Pulmonary artery endothelial cell (primary cell): ENCODE results near the gene SHPK. TPM values are rescaled to one million over a fixed set of nuclear protein-coding genes. Genes with fewer than 3 reads are reported as not detected.

Experiments used
- DNase-seq: peaks from one replicate; pipeline ENCODE4 v3.0.0-alpha.2; 2011; ENCODE audit warnings: low read depth, low spot score
- total RNA-seq: library from RNA; depleted of rRNA; stranded (reverse); fragments of >200 nt; gene quantifications from 2 replicates; pipeline ENCODE4 v1.2.3, GENCODE V29; 2014

SHPK gene
- total RNA-seq, 1 donor from 2014 or later: 21.8 TPM

DNA sequence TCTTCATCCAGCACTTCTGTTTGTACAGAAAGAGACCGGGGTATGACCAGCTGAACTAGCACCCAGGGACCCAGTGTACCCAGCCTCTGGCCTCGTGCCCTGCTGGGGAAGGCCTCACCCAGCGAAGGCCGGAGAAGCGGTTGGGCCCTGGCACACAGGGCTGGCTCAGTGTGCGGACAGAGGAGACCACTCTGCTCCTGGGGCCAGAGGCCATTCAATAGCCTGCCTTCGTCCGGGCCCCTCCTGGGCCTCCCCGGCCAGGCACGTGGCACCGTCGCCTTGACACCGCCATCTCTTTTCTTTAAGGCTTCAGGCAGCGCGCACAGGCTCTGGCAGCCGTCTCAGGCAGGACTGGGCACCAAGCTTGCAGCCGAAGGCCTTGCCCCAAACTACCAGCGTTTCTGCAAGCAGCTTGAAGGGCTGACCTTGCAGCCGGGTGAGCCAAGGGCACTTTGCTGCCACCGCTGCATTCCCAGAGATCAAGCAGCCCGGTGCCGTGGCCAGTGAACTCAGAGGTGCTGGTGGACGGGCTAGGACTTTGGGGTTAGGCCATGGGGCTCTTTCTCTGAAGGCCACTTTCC lies 24.4 kb upstream of the SHPK start:
- no peak for DNase-seq

- peak; percentile 24 for DNase-seq
These were observed 23.6 kb upstream of the SHPK start for GRCh38 chr17:3659541-3660111.

DNA sequence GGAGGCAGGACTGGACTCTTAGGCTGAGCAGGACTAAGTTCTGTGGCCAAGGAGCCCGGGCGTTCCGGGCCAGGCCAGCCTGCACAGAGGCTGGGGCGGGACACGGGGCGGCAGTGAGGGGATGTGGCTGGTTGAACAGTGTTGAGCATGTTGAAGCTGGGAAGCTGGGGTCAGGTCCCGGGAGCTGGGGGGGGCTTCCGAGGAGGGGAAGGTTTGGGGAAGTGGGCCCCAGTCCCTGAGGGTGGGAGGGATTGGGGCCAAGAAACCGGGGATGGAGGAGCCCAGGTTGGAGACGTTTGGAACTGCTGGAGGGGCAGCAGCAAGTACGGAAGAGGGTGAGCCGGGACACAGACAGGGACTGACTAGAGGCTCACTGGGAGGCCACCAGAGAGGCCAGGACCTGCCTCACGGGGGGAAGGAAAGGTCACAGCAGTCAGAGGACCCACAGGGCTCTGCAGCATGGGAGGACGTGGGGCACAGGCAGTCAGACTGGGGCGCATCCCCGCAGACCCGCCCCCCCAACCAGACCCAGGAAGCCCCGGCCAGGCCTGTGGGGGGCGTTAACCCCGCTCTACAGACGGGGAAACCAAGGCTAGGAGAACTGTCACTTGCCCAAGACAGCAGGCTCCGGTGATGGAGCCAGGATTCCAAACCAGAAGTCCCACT lies 22.9 kb upstream of the SHPK start:
- no peak for DNase-seq

- DNase-seq: no peak
These were observed 22.1 kb upstream of the SHPK start for GRCh38 chr17:3657874-3658783.

- DNase-seq: no peak
These were observed 21.5 kb upstream of the SHPK start for GRCh38 chr17:3657588-3657869.

DNA sequence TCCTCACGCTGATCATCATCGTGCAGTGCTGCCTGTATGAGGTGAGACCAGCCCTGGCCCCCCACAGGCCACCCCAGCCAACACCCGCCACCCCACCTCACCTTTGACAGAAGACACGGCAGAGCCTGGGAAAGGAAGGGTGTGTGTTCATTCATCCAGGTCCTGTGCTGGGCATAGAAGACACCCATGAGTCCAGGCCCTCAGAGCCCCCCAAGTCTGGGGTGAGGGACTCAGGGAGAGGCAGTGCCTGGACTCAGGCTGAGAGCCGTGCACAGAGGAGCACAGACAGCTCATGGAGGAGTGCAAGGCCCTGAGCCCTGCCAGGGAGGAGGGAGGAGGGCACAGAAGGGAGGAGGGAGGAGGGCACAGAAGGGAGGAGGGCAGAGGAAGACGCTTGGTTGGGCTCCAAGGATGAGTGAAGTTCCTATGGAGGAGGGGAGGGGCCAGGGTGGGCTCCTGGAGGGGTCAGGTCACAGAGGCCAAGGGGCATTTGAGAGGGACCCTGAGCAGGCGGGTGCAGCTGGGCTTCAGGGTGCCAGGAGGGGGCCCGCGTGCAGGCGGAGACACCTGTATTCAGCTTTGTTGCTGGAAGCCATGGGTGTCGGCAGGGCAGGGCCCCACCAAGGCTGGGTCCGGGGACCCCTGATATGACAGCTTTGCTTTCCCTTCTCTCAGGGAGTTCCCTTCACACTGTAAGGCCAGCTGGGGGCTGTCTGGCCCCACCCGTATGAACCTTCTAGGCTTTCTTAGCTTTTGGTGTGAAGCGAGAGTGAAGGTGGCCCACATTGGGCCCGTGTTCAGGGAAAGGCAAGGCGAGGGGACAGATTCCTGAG lies 20.9 kb upstream of the SHPK start:
- DNase-seq: no peak

- no peak for DNase-seq
These were observed 20.3 kb upstream of the SHPK start for GRCh38 chr17:3656353-3656752.

GRCh38 chr17:3655766-3656165 lies 19.7 kb upstream of the SHPK start:
- DNase-seq: no peak

GRCh38 chr17:3647769-3648555 lies 11.9 kb upstream of the SHPK start:
- DNase-seq: peak; percentile 19

- DNase-seq: no peak
These were observed 11.2 kb upstream of the SHPK start for GRCh38 chr17:3647251-3647650.

DNA sequence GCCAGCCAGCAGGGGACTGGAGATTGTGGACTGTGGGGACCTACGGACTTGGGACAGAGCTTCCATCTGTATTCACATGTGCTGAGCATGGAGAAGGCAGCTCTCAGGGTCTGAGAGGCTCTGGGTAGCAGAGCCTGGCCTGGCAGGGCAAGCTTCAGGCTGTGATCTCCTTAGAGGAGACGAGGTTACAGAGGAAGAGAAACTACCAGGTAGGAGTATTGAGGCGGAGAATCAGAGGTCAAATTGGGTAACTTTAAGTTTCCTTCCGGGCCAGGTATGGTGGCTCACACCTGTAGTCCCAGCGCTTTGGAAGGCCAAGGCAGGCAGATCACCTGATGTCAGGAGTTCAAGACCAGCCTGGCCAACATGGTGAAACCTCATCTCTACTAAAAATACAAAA lies 9.3 kb upstream of the SHPK start:
- no peak for DNase-seq

- no peak for DNase-seq
These were observed 7.9 kb upstream of the SHPK start for GRCh38 chr17:3643889-3644349.

GRCh38 chr17:3641717-3642486 lies 5.9 kb upstream of the SHPK start:
- no peak for DNase-seq

GRCh38 chr17:3641014-3641413 lies 5.0 kb upstream of the SHPK start:
- no peak for DNase-seq

- no peak for DNase-seq
These were observed 4.0 kb upstream of the SHPK start for GRCh38 chr17:3639981-3640596.

DNA sequence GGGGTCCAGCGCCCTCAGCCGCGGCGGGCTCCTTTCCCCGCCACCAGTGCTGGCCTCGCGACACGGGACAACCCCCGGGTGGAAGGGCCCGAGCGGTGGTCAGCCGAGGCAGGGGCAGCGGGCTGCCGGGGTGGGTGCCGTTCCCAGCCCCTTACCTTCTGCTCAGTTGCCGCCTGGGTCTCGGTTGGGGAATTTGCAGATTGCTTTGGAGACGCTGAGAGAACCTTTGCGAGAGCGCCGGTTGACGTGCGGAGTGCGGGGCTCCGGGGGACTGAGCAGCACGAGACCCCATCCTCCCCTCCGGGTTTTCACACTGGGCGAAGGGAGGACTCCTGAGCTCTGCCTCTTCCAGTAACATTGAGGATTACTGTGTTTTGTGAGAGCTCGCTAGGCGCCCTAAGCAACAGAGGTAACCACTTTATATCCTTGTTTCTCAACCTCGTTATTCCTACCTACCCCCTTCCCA lies 891 bp upstream of the SHPK start:
- DNase-seq: no peak

DNA sequence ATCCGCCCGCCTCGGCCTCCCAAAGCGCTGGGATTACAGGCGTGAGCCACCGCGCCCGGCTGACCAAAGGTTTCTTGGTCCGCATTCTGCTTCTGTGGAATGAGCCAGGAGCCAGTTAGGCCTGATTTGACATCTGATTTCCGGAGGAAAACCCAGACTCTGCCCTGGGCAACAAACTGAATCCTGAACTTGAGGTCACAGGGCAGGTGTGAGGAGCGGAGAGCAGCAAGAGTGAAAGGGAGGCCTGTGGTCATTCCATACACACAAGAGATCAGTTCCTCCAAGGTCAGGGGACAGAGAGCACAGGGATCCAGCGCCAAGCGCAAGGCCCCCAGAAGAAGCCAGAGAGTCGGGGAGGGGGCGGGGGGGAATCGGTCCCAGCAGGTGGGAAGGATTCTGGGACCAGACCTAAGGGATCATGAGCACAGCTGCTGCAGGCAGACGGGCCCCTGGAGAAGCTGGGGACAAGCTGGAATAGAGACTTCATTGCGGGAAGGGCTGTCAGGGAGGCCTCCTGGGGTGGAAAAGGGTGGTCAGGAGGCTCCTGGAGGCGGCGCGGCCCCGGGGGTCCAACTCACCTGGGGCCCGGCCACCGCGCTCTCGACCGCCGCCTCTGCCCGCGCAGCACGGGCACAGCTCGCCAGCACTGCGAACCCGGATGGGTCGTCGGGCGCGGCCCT lies 436 bp downstream of the SHPK start:
- DNase-seq: no peak

- DNase-seq: no peak
These were observed 3.8 kb downstream of the SHPK start for GRCh38 chr17:3632287-3632686.

- DNase-seq: no peak
These were observed 5.3 kb downstream of the SHPK start for GRCh38 chr17:3630781-3631180.
